IPS-15b (cell line): ENCODE measurements around the gene LPAR3.
"Not testable (repeated sequence)": the region's sequence is repeated elsewhere in the genome, so short reads cannot be mapped to it uniquely, and the experiment has no call there.

Experiments used
- H3K27me3 ChIP-seq: one replicate; pipeline ENCODE4 v1.6.1; 2013; ENCODE audit warnings: low read length; ENCODE audit not compliant: control insufficient read depth, insufficient read depth
- H3K36me3 ChIP-seq: one replicate; pipeline ENCODE4 v1.6.1; 2013; ENCODE audit warnings: low read length; ENCODE audit not compliant: control insufficient read depth, insufficient read depth
- H3K4me1 ChIP-seq: one replicate; pipeline ENCODE4 v1.6.1; 2013; ENCODE audit warnings: mild to moderate bottlenecking, low read length; ENCODE audit not compliant: control insufficient read depth, insufficient read depth
- H3K4me3 ChIP-seq: one replicate; pipeline ENCODE4 v1.5.1; 2013; ENCODE audit warnings: low read depth, low read length
- H3K9ac ChIP-seq: one replicate; pipeline ENCODE4 v1.6.1; 2013; ENCODE audit warnings: low read depth, mild to moderate bottlenecking, low read length
- H3K9me3 ChIP-seq: one replicate; pipeline ENCODE4 v1.6.1; 2013; ENCODE audit warnings: mild to moderate bottlenecking, low read length; ENCODE audit not compliant: control insufficient read depth, insufficient read depth

LPAR3 gene

DNA sequence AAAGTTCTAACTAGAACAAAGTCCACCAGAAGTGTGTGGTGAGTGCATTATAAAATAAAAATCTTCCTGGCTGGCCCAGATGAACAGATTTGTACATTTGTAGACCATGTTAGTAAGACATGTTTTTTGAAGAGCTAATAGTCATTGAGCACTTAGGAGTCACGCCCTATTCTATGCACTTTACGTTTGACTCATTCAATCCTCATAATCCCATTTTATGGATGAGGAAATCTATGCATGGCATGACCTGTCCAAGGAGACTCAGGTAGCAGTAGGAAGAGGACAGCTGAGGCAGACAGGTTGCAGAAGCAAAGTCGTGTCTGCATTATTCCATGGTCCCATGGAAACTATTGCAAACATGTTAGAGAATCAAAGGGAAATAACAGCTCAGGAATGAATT is 30.3 kb upstream of the LPAR3 start:
- Histone ChIP-seq H3K4me1 (no peaks in the 10 kb centered on the region), H3K4me3 (no peak overlapping the region), H3K9me3 (no peaks in the 10 kb centered on the region), H3K9ac (no peak overlapping the region), H3K36me3 (no peaks in the 10 kb centered on the region), H3K27me3 (no peaks in the 10 kb centered on the region)

DNA sequence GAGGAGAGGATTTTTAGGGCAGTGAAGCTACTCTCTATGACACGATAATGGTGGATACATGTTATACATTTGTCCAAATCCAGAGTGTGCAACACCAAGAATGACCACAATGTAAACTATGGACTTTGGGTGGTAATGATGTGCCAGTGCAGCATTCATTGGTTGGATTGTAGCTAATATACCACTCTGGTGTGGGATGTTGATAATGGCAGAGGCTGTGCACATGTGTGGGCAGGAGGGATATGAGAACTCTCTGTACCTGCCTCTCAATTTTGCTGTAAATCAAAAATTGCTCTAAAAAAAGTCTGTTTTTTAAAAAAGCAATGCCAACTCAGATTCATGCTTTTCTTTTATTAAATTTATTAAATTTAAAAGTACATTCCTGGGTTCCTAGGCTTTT is 27.2 kb upstream of the LPAR3 start:
- Histone ChIP-seq H3K4me3 (no peak overlapping the region), H3K9ac (no peak overlapping the region), H3K9me3 (no peaks in the 10 kb centered on the region), H3K4me1 (no peaks in the 10 kb centered on the region), H3K27me3 (no peaks in the 10 kb centered on the region), H3K36me3 (no peaks in the 10 kb centered on the region)

DNA sequence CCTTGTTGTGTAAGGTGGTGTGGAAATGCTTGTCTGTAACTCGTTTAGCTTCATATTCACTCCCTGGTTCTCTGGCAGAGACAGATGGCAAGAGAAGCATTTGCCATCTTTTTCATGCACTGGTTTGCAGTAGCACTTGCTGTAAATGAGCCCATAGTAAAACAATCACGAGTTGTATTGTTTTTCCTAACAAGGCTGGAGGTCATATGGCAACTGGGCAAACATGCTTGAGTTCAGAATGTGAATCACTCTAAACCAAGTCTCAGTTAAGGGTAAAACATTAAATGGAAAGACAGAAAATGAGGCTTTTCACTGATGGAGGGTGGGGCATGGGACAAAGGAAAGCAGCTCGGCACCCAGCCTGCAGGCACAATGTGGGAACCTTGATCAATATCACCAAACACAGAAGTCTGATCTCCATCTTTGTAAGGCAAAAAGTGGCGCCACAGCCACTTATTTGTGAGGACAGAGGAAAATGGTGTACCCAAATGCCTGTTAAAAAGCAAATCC is 26.5 kb upstream of the LPAR3 start:
- H3K9me3 ChIP-seq = no peaks in the 10 kb centered on the region
- no peaks in the 10 kb centered on the region for H3K36me3 ChIP-seq
- H3K4me3 ChIP-seq = no peak overlapping the region
- H3K27me3 ChIP-seq = no peaks in the 10 kb centered on the region
- no peaks in the 10 kb centered on the region for H3K4me1 ChIP-seq
- no peak overlapping the region for H3K9ac ChIP-seq

DNA sequence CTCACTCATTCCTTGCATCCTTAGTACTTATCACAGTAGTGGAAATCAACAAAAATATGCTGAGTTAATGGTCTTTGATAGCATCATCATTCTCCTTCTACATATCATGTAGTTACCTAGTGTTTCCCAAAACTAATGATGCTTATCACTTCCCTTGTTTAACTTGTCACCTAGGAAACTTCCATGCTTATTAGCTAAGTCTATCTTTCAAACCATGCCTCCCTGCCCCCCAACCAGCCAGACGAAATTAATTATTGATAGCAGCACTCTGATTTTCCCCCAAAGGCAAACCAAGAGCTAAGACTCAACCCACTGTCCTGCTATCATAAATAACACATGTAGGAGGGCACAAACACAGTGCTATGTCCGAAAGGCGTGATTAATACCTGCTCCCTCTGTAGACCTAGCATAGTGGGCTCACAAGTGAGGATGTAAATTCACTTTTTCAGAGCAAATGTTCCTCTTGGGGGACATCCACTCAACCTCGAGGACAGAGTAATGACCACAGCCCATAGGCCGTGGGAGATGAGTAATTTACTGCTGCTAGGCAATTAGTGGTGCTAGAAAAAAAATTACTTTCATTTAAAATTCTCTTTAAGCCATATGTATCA is 25.8 kb upstream of the LPAR3 start:
- Histone ChIP-seq H3K4me1 (no peaks in the 10 kb centered on the region), H3K9ac (no peak overlapping the region), H3K4me3 (no peak overlapping the region)

DNA sequence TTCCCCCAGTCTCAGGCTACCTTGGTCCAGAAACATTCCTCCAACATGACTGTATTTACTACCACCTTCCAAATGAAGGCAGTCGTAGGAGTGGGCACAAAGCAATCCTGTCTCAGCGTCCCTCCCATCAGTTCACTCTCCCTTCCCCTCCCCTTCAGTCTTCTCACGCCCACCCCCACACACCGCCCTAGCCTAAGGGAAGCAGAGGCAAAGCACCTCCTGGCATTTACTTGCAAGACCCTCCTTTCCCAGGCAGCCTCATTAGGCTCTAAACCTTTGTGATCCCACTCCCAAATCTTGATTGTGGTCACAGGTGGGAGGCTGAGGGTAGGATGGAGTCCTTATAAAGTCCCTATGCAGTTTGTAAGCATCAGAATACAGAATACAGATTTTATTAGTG is 23.9 kb upstream of the LPAR3 start:
- Histone ChIP-seq H3K9ac (no peak overlapping the region), H3K9me3 (no peaks in the 10 kb centered on the region), H3K27me3 (no peaks in the 10 kb centered on the region), H3K4me1 (no peaks in the 10 kb centered on the region), H3K36me3 (no peaks in the 10 kb centered on the region), H3K4me3 (no peak overlapping the region)

More for the DNA sequence above, 25.8 kb upstream of the LPAR3 start:
- no peaks in the 10 kb centered on the region for H3K27me3 ChIP-seq
- H3K36me3 ChIP-seq = no peaks in the 10 kb centered on the region
- no peaks in the 10 kb centered on the region for H3K9me3 ChIP-seq

DNA sequence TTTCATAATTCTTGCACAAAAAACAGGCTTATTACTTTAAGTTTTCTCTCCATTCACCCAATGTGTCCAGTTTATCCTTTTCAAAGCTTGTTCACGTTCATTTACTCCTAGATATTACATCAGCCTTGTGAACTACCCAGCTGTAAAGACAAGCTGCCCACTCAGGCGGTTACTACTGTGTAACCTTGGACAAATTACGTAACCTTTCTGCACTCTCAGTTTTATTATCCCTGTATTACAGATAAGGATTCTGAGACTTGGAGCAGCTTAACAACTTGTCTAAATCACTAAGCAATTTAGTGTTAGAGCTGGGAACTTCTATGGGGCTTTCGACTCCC is 20.5 kb upstream of the LPAR3 start:
- Histone ChIP-seq H3K27me3 (no peaks in the 10 kb centered on the region), H3K36me3 (no peaks in the 10 kb centered on the region), H3K9me3 (no peaks in the 10 kb centered on the region), H3K9ac (no peak overlapping the region), H3K4me1 (no peaks in the 10 kb centered on the region), H3K4me3 (no peak overlapping the region)

DNA sequence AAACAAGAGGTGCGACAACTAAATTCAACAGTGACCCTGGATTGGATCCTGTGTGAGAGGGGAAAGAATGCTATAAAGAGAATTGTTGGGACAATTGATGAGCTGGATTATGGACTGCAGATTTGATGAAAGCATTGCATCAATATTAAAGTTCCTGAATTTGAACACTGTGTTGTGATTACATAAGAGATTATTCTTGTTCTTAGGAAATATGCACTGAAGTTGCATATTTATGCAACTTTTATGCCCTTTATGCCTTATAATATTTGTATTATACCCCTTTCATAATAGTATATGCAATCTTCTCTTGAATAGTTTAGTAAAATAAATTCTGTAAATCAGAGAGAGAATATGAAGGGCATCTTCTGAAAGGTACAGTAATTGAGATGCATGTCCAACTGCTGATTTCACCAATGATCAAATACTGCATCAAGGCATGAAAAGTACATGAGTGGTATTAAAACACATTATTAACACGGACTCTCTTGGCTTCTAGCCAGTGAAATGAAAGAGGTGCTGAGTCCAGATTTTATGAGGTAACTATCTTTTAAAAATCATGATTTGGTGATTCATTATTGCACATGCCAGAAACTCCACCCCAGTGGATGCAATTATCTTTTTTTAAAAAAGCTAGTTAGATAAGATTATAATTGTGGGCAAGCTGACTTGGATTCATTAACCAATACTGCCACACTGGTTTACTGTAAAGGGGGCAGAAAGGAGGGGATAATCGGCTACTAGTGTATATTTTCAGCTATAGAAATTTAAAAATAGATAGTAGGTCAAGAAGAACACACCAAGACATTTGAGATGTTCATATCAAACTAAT is 19.9 kb upstream of the LPAR3 start:
- Histone ChIP-seq H3K27me3 (no peaks in the 10 kb centered on the region), H3K4me1 (no peaks in the 10 kb centered on the region), H3K4me3 (no peak overlapping the region), H3K36me3 (no peaks in the 10 kb centered on the region), H3K9me3 (no peaks in the 10 kb centered on the region), H3K9ac (no peak overlapping the region)

DNA sequence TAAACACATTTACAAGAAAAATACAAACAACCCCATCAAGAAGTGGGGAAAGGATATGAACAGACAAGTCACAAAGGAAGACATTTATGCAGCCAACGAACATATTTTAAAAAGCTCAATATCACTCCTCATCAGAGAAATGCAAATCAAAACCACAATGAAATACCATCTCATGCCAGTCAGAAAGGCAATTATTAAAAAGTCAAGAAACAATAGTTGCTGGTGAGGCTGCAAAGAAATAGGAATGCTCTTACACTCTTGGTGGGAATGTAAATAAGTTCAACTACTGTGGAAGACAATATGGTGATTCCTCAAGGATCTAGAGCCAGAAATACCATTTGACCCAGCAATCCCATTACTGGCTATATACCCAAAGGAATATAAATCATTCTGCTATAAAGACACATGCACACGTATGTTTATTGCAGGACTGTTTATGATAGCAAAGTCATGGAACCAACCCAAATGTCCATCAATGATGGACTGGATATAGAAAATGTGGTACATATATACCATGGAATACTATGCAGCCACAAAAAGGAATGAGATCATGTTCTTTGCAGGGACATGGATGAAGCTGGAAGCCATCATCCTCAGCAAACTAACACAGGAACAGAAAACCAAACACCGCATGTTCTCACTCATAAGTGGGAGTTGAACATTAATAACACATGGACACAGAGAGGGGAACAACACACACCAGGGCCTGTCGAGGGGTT is 15.9 kb upstream of the LPAR3 start:
- H3K9me3 ChIP-seq, H3K36me3 ChIP-seq, H3K4me1 ChIP-seq, H3K4me3 ChIP-seq, H3K27me3 ChIP-seq, H3K9ac ChIP-seq: not testable (repeated sequence)

DNA sequence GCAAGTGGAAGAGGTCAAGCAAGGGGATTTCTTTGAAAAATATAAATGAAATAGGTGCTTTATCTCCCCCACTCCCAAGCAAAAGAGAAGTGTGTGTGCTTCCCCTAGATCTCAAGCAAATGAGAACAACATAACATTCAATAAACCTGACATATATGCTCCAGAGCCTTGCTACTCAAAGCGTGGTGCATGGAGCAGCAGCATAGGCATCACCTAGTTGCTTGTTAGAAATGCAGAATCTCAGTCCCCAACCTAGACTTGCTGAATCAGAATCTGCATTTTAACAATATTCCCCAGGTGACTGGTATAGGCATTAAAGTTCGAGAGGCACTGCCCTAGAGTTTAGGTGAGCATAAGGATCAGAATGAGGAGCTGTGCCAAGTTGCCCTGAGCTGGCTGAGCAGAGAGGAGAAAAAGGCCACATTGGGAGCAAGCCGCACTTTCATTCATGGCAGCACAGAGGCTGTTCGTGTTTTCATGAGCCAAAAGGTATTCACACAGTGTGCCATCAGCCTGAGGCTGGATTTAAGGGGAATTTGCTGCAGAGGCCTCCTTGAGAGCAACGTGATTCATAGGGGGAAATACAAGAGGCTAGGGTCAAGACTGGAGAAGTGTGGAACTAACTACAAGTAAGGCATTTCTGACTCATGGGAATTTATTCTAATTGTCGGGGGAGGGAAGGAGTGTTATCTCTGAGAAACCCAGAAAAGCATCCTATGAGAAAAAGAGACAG is 14.3 kb upstream of the LPAR3 start:
- no peak overlapping the region for H3K4me3 ChIP-seq
- peaks cover 10% of the 10 kb centered on the region for H3K4me1 ChIP-seq
- no peak overlapping the region for H3K9ac ChIP-seq
- H3K27me3 ChIP-seq = no peaks in the 10 kb centered on the region
- H3K36me3 ChIP-seq = no peaks in the 10 kb centered on the region
- no peaks in the 10 kb centered on the region for H3K9me3 ChIP-seq

DNA sequence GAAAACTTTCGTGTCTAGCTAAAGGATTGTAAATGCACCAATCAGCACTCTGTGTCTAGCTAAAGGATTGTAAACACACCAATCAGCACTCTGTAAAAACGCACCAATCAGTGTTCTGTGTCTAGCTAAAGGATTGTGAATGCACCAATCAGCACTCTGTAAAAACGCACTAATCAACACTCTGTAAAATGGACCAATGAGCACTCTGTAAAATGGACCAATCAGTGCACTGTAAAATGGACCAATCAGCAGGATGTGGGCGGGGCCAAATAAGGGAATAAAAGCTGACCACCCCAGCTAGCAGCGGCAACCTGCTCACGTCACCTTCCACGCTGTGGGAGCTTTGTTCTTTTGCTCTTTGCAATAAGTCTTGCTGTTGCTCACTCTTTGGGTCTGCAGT is 9.7 kb upstream of the LPAR3 start:
- H3K4me3 ChIP-seq, H3K9ac ChIP-seq, H3K4me1 ChIP-seq, H3K27me3 ChIP-seq, H3K9me3 ChIP-seq, H3K36me3 ChIP-seq: not testable (repeated sequence)

DNA sequence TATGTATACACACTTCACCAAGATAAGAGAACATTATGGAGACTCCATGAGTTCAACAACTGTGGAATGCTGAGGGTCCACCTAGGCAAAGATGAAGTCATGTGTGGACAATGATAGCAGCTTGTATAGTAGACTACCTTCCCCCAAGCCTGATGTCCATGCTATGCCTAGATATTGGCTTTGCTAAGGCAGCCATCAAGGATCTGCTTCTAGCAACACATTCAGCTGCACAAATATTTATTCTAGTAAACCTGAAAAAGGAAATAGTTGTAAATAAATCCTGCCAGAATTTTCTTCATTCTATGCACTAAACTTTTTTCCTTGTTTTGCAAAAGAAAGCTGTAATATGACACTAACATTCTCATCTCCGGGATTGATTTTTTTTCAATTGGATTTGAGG is 7.0 kb upstream of the LPAR3 start:
- Histone ChIP-seq H3K9me3 (no peaks in the 10 kb centered on the region), H3K4me3 (no peak overlapping the region), H3K9ac (no peak overlapping the region), H3K36me3 (no peaks in the 10 kb centered on the region), H3K4me1 (peaks cover 3% of the 10 kb centered on the region), H3K27me3 (no peaks in the 10 kb centered on the region)
